OCI-LY3 (cell line): Measurements from ENCODE around the gene TRPT1.

ENCODE experiments used
- EZH2phosphoT487 ChIP-seq: fragments of 200-600 bp; shearing (Covaris generic); IDR thresholded peaks from 2 replicates; pipeline ENCODE4 v1.6.1; 2018; ENCODE audit warnings: antibody characterized with exemption, mixed run types, low read depth
- TF ChIP-seq, protein P1 (sequence below): fragments of 200-600, 300-600 bp; sonication (generic); IDR thresholded peaks from 2 replicates; pipeline ENCODE4 v1.5.1; 2014; ENCODE audit warnings: antibody characterized with exemption, low read length, low read depth

DNA sequence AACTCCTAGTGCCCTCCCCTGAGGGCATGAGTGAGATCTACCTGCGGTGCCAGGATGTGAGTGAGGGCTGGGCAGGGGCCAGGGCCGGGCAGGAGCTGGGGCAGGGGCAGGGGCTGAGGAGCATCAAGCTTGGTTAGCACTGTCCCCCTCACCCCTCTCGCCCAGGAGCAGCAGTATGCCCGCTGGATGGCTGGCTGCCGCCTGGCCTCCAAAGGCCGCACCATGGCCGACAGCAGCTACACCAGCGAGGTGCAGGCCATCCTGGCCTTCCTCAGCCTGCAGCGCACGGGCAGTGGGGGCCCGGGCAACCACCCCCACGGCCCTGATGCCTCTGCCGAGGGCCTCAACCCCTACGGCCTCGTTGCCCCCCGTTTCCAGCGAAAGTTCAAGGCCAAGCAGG lies 5.7 kb downstream of the TRPT1 start:
- TF ChIP-seq, protein P1, sequence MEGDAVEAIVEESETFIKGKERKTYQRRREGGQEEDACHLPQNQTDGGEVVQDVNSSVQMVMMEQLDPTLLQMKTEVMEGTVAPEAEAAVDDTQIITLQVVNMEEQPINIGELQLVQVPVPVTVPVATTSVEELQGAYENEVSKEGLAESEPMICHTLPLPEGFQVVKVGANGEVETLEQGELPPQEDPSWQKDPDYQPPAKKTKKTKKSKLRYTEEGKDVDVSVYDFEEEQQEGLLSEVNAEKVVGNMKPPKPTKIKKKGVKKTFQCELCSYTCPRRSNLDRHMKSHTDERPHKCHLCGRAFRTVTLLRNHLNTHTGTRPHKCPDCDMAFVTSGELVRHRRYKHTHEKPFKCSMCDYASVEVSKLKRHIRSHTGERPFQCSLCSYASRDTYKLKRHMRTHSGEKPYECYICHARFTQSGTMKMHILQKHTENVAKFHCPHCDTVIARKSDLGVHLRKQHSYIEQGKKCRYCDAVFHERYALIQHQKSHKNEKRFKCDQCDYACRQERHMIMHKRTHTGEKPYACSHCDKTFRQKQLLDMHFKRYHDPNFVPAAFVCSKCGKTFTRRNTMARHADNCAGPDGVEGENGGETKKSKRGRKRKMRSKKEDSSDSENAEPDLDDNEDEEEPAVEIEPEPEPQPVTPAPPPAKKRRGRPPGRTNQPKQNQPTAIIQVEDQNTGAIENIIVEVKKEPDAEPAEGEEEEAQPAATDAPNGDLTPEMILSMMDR, result no peak
- no peak for TF ChIP-seq EZH2phosphoT487
